HG02852 (cell line): ENCODE data around the gene C14orf180.
"Not testable (repeated sequence)": the region's sequence is repeated elsewhere in the genome, so short reads cannot be mapped to it uniquely, and the experiment has no call there.

Experiments
- ATAC-seq: cut with Tn5 transposase; IDR thresholded peaks from one replicate; pipeline ENCODE4 v1.9.1; 2021; ENCODE audit warnings: mild to moderate bottlenecking, moderate library complexity; ENCODE audit not compliant: unreplicated experiment

The C14orf180 gene

GRCh38 chr14:104576970-104577332, 2.6 kb upstream of the C14orf180 start:
- ATAC-seq: no peak

- no peak for ATAC-seq
Observed at GRCh38 chr14:104577426-104577825, 2.1 kb upstream of the C14orf180 start.

GRCh38 chr14:104577847-104578301, 1.7 kb upstream of the C14orf180 start:
- ATAC-seq: no peak

GRCh38 chr14:104578321-104578720, 1.2 kb upstream of the C14orf180 start:
- ATAC-seq: no peak

- not testable (repeated sequence) for ATAC-seq
Observed at GRCh38 chr14:104579939-104580338, 375 bp downstream of the C14orf180 start.

- no peak for ATAC-seq
Observed at GRCh38 chr14:104580961-104581360, 1.4 kb downstream of the C14orf180 start.

- no peak for ATAC-seq
Observed at GRCh38 chr14:104581521-104581920, 2.0 kb downstream of the C14orf180 start.

GRCh38 chr14:104582005-104582404, 2.4 kb downstream of the C14orf180 start:
- no peak for ATAC-seq

- ATAC-seq: no peak
Observed at GRCh38 chr14:104582662-104583061, 3.1 kb downstream of the C14orf180 start.

- no peak for ATAC-seq
Observed at GRCh38 chr14:104583424-104584306, 4.1 kb downstream of the C14orf180 start.

GRCh38 chr14:104584557-104584956, 5.0 kb downstream of the C14orf180 start:
- ATAC-seq: no peak

GRCh38 chr14:104585966-104586697, 6.6 kb downstream of the C14orf180 start:
- no peak for ATAC-seq

- no peak for ATAC-seq
Observed at GRCh38 chr14:104586832-104587620, 7.5 kb downstream of the C14orf180 start.

GRCh38 chr14:104587641-104588040, 8.1 kb downstream of the C14orf180 start:
- ATAC-seq: no peak

GRCh38 chr14:104588066-104588857, 8.7 kb downstream of the C14orf180 start:
- ATAC-seq: no peak

GRCh38 chr14:104589338-104590195, 10.0 kb downstream of the C14orf180 start:
- no peak for ATAC-seq

- ATAC-seq: no peak
Observed at GRCh38 chr14:104590240-104590965, 10.8 kb downstream of the C14orf180 start.

- no peak for ATAC-seq
Observed at GRCh38 chr14:104591031-104591430, 11.5 kb downstream of the C14orf180 start.
